Keratinocyte (primary cell): Measurements from ENCODE around the gene GPC5. TPM values are rescaled to one million over a fixed set of nuclear protein-coding genes. Genes with fewer than 3 reads are reported as not detected.

Experiments
- DNase-seq: peaks from one replicate; pipeline ENCODE4 v3.0.0-alpha.2; 2011; ENCODE audit warnings: low read depth, missing footprints, low spot score
- FAIRE-seq: peaks from 2 replicates; lab custom pipeline; 2011; peaks lifted over from hg19 to GRCh38; lab: Jason Lieb, UNC
- H2AFZ ChIP-seq: 2 replicates; pipeline ENCODE4 v1.6.0; 2012; ENCODE audit warnings: low read length, control low read depth, inconsistent platforms; ENCODE audit not compliant: control insufficient read depth
- H3K27ac ChIP-seq: 2 replicates; pipeline ENCODE4 v1.5.1; 2011; ENCODE audit warnings: low read length; ENCODE audit not compliant: control insufficient read depth, insufficient read depth
- H3K27me3 ChIP-seq: 3 replicates; pipeline ENCODE4 v1.6.0; 2011; ENCODE audit warnings: low read length; ENCODE audit not compliant: control insufficient read depth, insufficient read depth; ENCODE audit errors: extremely low read depth
- H3K36me3 ChIP-seq, 2 experiments: 2 replicates in 1 of 2; 3 replicates in 1 of 2; pipeline ENCODE4 v1.5.1; 2011; ENCODE audit warnings: low read length in 2 of 2, mild to moderate bottlenecking in 1 of 2; ENCODE audit not compliant: control insufficient read depth in 2 of 2, insufficient read depth in 2 of 2; ENCODE audit errors: extremely low read depth in 1 of 2
- H3K4me1 ChIP-seq: 3 replicates; pipeline ENCODE4 v1.5.1; 2011; ENCODE audit warnings: low read length; ENCODE audit not compliant: control insufficient read depth, insufficient read depth; ENCODE audit errors: extremely low read depth
- H3K4me2 ChIP-seq: 3 replicates; pipeline ENCODE4 v1.6.0; 2011; ENCODE audit warnings: low read depth, low read length; ENCODE audit not compliant: control insufficient read depth, insufficient read depth; ENCODE audit errors: extremely low read depth
- H3K4me3 ChIP-seq, 3 experiments: fragments of 200-600 bp in 1 of 3; sonication (generic) in 1 of 3; 2 replicates in 2 of 3; 3 replicates in 1 of 3; pipeline ENCODE4 v1.5.1; 2011 to 2016; ENCODE audit warnings: low read length in 3 of 3, mild to moderate bottlenecking in 3 of 3, control low read depth in 2 of 3, inconsistent platforms in 1 of 3, low read depth in 1 of 3, mixed read lengths in 1 of 3, mixed run types in 1 of 3, moderate library complexity in 1 of 3; ENCODE audit not compliant: control insufficient read depth in 2 of 3, insufficient read depth in 2 of 3; ENCODE audit errors: extremely low read depth in 1 of 3
- H3K79me2 ChIP-seq: 2 replicates; pipeline ENCODE4 v1.6.0; 2012; ENCODE audit warnings: low read length; ENCODE audit not compliant: control insufficient read depth, insufficient read depth
- H3K9ac ChIP-seq: 3 replicates; pipeline ENCODE4 v1.6.0; 2011; ENCODE audit warnings: low read length; ENCODE audit not compliant: control insufficient read depth, insufficient read depth; ENCODE audit errors: extremely low read depth
- H3K9me1 ChIP-seq: 3 replicates; pipeline ENCODE4 v1.6.0; 2011; ENCODE audit warnings: low read length; ENCODE audit not compliant: control insufficient read depth, insufficient read depth; ENCODE audit errors: extremely low read depth
- H3K9me3 ChIP-seq: 2 replicates; pipeline ENCODE4 v1.5.1; 2012; ENCODE audit warnings: low read depth, low read length; ENCODE audit not compliant: control insufficient read depth
- H4K20me1 ChIP-seq: 3 replicates; pipeline ENCODE4 v1.6.0; 2011; ENCODE audit warnings: low read length; ENCODE audit not compliant: control insufficient read depth, insufficient read depth; ENCODE audit errors: extremely low read depth
- CTCF ChIP-seq, 3 experiments: IDR thresholded peaks in 1 of 3; conservative IDR thresholded peaks in 1 of 3; optimal IDR thresholded peaks in 1 of 3; 2 replicates in 2 of 3; 3 replicates in 1 of 3; pipeline versions ENCODE3 to v1.5.1; 2011; ENCODE audit warnings: low read length in 3 of 3, mild to moderate bottlenecking in 3 of 3, moderate library complexity in 2 of 3, control low read depth in 1 of 3, inconsistent platforms in 1 of 3; ENCODE audit not compliant: insufficient read depth in 2 of 3; ENCODE audit errors: extremely low read depth in 1 of 3
- EZH2 ChIP-seq: IDR thresholded peaks from one replicate; pipeline ENCODE4 v1.6.1; 2012; ENCODE audit warnings: inconsistent platforms, mild to moderate bottlenecking, low read length, moderate library complexity
- dilution Hi-C: fragments of 300-500 bp; cut with MboI; formaldehyde crosslinking; loops from one replicate; pipeline ENCODE4 v1.7.0; 2020; ENCODE audit warnings: low sequenced_read_pairs; ENCODE audit not compliant: extremely low pct_ligation_motif_present
- polyA plus RNA-seq, 5 experiments: library from polyadenylated mRNA; depleted of rRNA in 3 of 5; stranded (reverse) in 3 of 5; stranded (forward) in 1 of 5; unstranded in 1 of 5; fragments of >200 nt; gene quantifications; 1 replicate in 1 of 5; 2 replicates in 3 of 5; 3 replicates in 1 of 5; pipeline versions ENCODE4 v1.2.1 to v1.2.3, GENCODE V29; 2011 to 2012; ENCODE audit warnings: missing spikeins in 2 of 5, low read depth in 1 of 5, low replicate concordance in 1 of 5

The GPC5 gene
- polyA plus RNA-seq, 1 donor (not counting 4 experiments of a cell fraction or from before 2014, with no cell fraction given), result 0.10 TPM

GRCh38 chr13:91836553-91836952, 438.1 kb downstream of the GPC5 start:
- H4K20me1 ChIP-seq, result no peaks in the 10 kb centered on the region
- H2AFZ ChIP-seq, result no peak overlapping the region
- H3K4me3 ChIP-seq, result no peak overlapping the region
- dilution Hi-C loops, result no loop called here
- H3K9ac ChIP-seq, result no peak overlapping the region
- no peaks in the 10 kb centered on the region for H3K9me3 ChIP-seq
- no peak overlapping the region for H3K4me2 ChIP-seq
- H3K79me2 ChIP-seq, result no peaks in the 10 kb centered on the region
- H3K27ac ChIP-seq, result no peak overlapping the region
- no peak for TF ChIP-seq EZH2
- no peak for TF ChIP-seq CTCF (optimal IDR thresholded peaks at IDR 0.05 in 1 of 3, IDR thresholded peaks at IDR 0.05 in 1 of 3, conservative IDR thresholded peaks at IDR 0.05 in 1 of 3; ENCODE audit: extremely low read depth in 1 of 3, insufficient read depth in 2 of 3, low read length in 3 of 3)
- H3K36me3 ChIP-seq, result no peaks in the 10 kb centered on the region
- H3K27me3 ChIP-seq, result no peaks in the 10 kb centered on the region
- DNase-seq (no peak), FAIRE-seq (no peak)
- no peaks in the 10 kb centered on the region for H3K4me1 ChIP-seq
- no peaks in the 10 kb centered on the region for H3K9me1 ChIP-seq

- Histone ChIP-seq H3K27me3 (no peaks in the 10 kb centered on the region), H3K4me3 (no peak overlapping the region), H3K27ac (no peak overlapping the region), H3K9me3 (no peaks in the 10 kb centered on the region), H3K9ac (no peak overlapping the region), H3K36me3 (no peaks in the 10 kb centered on the region), H4K20me1 (no peaks in the 10 kb centered on the region), H3K79me2 (no peaks in the 10 kb centered on the region), H2AFZ (no peak overlapping the region), H3K4me1 (no peaks in the 10 kb centered on the region), H3K4me2 (no peak overlapping the region), H3K9me1 (no peaks in the 10 kb centered on the region)
- dilution Hi-C loops, result no loop called here
- no peak for FAIRE-seq
- DNase-seq, result no peak
- TF ChIP-seq CTCF (optimal IDR thresholded peaks at IDR 0.05 in 1 of 3, IDR thresholded peaks at IDR 0.05 in 1 of 3, conservative IDR thresholded peaks at IDR 0.05 in 1 of 3; ENCODE audit: extremely low read depth in 1 of 3, insufficient read depth in 2 of 3, low read length in 3 of 3) (no peak), EZH2 (no peak)
These were observed 447.2 kb downstream of the GPC5 start for GRCh38 chr13:91845612-91846011.
